CD4-positive, alpha-beta T cell (primary cell): ENCODE data around the gene CDK18. TPM values are rescaled to one million over a fixed set of nuclear protein-coding genes. Genes with fewer than 3 reads are reported as not detected.

Experiments used
- ATAC-seq: fragments of 200-7000 bp; cut with Tn5 transposase; one replicate; pipeline ENCODE4 v1.10.0; 2022; ENCODE audit warnings: mild to moderate bottlenecking; ENCODE audit not compliant: poor library complexity
- CTCF ChIA-PET: fragments of 350-600 bp; sonication (Branson Sonifier 250); formaldehyde crosslinking; loops from one replicate; lab custom pipeline; 2021; ENCODE audit warnings: antibody characterized with exemption, inconsistent platforms; lab: Charles Lee
- POLR2A ChIA-PET: fragments of 350-600 bp; sonication (Branson Sonifier 250); formaldehyde crosslinking; loops from one replicate; lab custom pipeline; 2021; ENCODE audit warnings: antibody characterized with exemption, inconsistent platforms; lab: Charles Lee
- DNase-seq, 14 experiments: peaks; one replicate each; pipeline ENCODE4 v3.0.0-alpha.2; 2013 to 2020; ENCODE audit warnings: mixed read lengths in 2 of 14
- H3K27ac ChIP-seq, 2 donors: one replicate each; pipeline versions ENCODE4 v1.5.1 to v1.7.0; 2013; ENCODE audit warnings: low read length in 2 of 2, low read depth in 1 of 2, mild to moderate bottlenecking in 1 of 2
- H3K27me3 ChIP-seq, 2 experiments: 1 replicate in 1 of 2; 2 replicates in 1 of 2; pipeline versions ENCODE4 v1.6.1 to v1.7.0; 2013; ENCODE audit warnings: low read length in 2 of 2, control low read depth in 1 of 2, mild to moderate bottlenecking in 1 of 2, moderate library complexity in 1 of 2; ENCODE audit not compliant: insufficient read depth in 2 of 2, control insufficient read depth in 1 of 2
- H3K36me3 ChIP-seq: one replicate; pipeline ENCODE4 v1.6.1; 2013; ENCODE audit warnings: low read length, control low read depth; ENCODE audit not compliant: insufficient read depth
- H3K4me1 ChIP-seq: one replicate; pipeline ENCODE4 v1.6.1; 2013; ENCODE audit warnings: low read length, control low read depth; ENCODE audit not compliant: insufficient read depth
- H3K4me3 ChIP-seq: one replicate; pipeline ENCODE4 v1.5.1; 2013; ENCODE audit warnings: mild to moderate bottlenecking, low read length, moderate library complexity
- H3K9me3 ChIP-seq, 2 experiments: 1 replicate in 1 of 2; 2 replicates in 1 of 2; pipeline versions ENCODE4 v1.6.1 to v1.7.0; 2013; ENCODE audit warnings: low read length in 2 of 2, mild to moderate bottlenecking in 2 of 2, control low read depth in 1 of 2, moderate library complexity in 1 of 2; ENCODE audit not compliant: control insufficient read depth in 1 of 2, insufficient read depth in 1 of 2
- H3K27ac Mint-ChIP-seq: one replicate; pipeline ENCODE4 v1.8.0; 2020; ENCODE audit warnings: mixed read lengths
- H3K27me3 Mint-ChIP-seq: one replicate; pipeline ENCODE4 v1.8.0; 2021; ENCODE audit warnings: mixed read lengths
- H3K36me3 Mint-ChIP-seq: one replicate; pipeline ENCODE4 v1.8.0; 2021; ENCODE audit warnings: low read depth, mixed read lengths
- H3K4me1 Mint-ChIP-seq: one replicate; pipeline ENCODE4 v1.8.0; 2021; ENCODE audit warnings: low read depth, mixed read lengths
- H3K4me3 Mint-ChIP-seq: one replicate; pipeline ENCODE4 v1.8.0; 2020; ENCODE audit warnings: mild to moderate bottlenecking, mixed read lengths
- H3K9me3 Mint-ChIP-seq: one replicate; pipeline ENCODE4 v1.8.0; 2020; ENCODE audit warnings: mixed read lengths
- intact Hi-C, 2 experiments: fragments of 100-400 bp; cut with DNase I in 1 of 2; cut with micrococcal nuclease in 1 of 2; formaldehyde crosslinking; loops; one replicate each; pipeline versions ENCODE4 v1.15.1 to v1.9.0; 2023 to 2025; cut with DNase I, micrococcal nuclease
- total RNA-seq, 174 experiments: library from RNA in 2 of 174; stranded (reverse) in 2 of 174; gene quantifications; one replicate each; pipeline ENCODE4 v1.2.3 and lab custom pipeline; 2021 to 2026
- TF ChIP-seq, protein P1 (sequence below): fragments of 200-600 bp; IDR thresholded peaks from one replicate; pipeline ENCODE4 v1.8.0; 2022; ENCODE audit warnings: antibody characterized with exemption, mild to moderate bottlenecking

CDK18 gene
- total RNA-seq, 2 experiments from 2014 or later = 1.6 to 2.7 TPM

DNA sequence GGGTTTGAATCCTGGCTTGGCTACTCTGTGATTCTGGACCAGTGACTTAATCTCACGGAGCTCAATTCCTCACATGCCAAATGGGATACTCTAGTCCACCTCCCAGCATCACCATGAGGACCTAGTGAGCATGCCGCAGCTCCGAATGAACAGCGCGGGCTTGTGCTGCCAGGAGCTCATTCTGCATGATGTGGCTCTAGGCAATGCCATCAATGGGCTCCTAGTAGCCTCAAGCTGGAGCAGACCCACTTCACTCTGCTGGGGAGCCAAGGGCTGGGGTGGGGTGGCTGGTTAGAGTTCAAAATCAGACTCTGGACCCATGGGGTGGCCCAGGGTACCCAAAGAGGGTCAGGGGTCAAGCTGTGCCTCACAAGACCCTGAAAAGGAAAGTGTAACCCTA lies 41.5 kb downstream of the CDK18 start:
- Mint-ChIP-seq H3K9me3 (no peaks in the 10 kb centered on the region), H3K27me3 (peaks cover 79% of the 10 kb centered on the region), H3K4me1 (peaks cover 5% of the 10 kb centered on the region), H3K27ac (no peak overlapping the region), H3K36me3 (no peaks in the 10 kb centered on the region), H3K4me3 (no peak overlapping the region)
- no peaks in the 10 kb centered on the region for H3K9me3 ChIP-seq
- POLR2A ChIA-PET = no interaction called here
- intact Hi-C loops = no loop called here
- H3K27me3 ChIP-seq = peaks cover 17 to 29% of the 10 kb centered on the region in 2 experiments
- CTCF ChIA-PET = interaction anchor here (0.7 kb wide), 1 partner anchor 1279 kb away, joined by 3 read pairs; no protein-coding TSS in a partner anchor
- TF ChIP-seq, protein P1, sequence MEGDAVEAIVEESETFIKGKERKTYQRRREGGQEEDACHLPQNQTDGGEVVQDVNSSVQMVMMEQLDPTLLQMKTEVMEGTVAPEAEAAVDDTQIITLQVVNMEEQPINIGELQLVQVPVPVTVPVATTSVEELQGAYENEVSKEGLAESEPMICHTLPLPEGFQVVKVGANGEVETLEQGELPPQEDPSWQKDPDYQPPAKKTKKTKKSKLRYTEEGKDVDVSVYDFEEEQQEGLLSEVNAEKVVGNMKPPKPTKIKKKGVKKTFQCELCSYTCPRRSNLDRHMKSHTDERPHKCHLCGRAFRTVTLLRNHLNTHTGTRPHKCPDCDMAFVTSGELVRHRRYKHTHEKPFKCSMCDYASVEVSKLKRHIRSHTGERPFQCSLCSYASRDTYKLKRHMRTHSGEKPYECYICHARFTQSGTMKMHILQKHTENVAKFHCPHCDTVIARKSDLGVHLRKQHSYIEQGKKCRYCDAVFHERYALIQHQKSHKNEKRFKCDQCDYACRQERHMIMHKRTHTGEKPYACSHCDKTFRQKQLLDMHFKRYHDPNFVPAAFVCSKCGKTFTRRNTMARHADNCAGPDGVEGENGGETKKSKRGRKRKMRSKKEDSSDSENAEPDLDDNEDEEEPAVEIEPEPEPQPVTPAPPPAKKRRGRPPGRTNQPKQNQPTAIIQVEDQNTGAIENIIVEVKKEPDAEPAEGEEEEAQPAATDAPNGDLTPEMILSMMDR = no peak
- H3K27ac ChIP-seq = no peak overlapping the region
- H3K4me1 ChIP-seq = peaks cover 9% of the 10 kb centered on the region
- H3K4me3 ChIP-seq = no peak overlapping the region
- ATAC-seq (no peak), DNase-seq (peak in 1 of 14 experiments; percentile 27)
- H3K36me3 ChIP-seq = no peaks in the 10 kb centered on the region

DNA sequence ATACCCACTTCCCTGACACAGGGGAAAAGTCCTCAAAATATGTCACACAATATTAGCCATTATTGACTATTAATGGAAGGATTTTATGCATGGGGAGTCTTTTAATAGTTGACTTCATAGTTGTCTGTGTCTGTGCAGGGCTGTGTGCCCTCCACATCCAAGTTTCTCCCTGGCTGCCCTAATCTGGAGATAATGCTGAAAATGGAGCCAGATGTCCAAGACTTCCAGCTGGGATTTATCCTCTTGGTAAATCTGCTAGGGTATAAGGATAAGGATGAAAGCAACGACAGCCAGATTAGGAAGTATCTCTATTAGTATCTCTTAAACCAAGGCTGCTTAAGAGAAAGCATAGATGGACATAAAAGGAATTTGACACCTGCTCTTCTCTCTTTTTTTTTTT lies 42.1 kb downstream of the CDK18 start:
- no peak for ATAC-seq
- intact Hi-C loops = no loop called here

GRCh38 chr1:205547936-205548827 lies 43.7 kb downstream of the CDK18 start:
- Histone ChIP-seq H3K4me3 (no peak overlapping the region), H3K9me3 (no peaks in the 10 kb centered on the region), H3K27ac (no peak overlapping the region), H3K36me3 (no peaks in the 10 kb centered on the region), H3K27me3 (peaks cover 13 to 23% of the 10 kb centered on the region in 2 experiments), H3K4me1 (peaks cover 6% of the 10 kb centered on the region)
- Mint-ChIP-seq H3K36me3 (no peaks in the 10 kb centered on the region), H3K9me3 (no peaks in the 10 kb centered on the region), H3K4me1 (peaks cover 5% of the 10 kb centered on the region), H3K27ac (no peak overlapping the region), H3K27me3 (peaks cover 79% of the 10 kb centered on the region), H3K4me3 (no peak overlapping the region)
- ATAC-seq = no peak
- POLR2A ChIA-PET = interaction anchor here (0.6 kb wide), 1 partner anchor 349 kb away, joined by 3 read pairs; no protein-coding TSS in a partner anchor
- intact Hi-C loops = no loop called here
- TF ChIP-seq, protein P1 = no peak
- peak in 1 of 14 experiments; percentile 19 for DNase-seq
- CTCF ChIA-PET = no interaction called here

More for the DNA sequence above, 42.1 kb downstream of the CDK18 start:
- H3K4me3 ChIP-seq = no peak overlapping the region
- TF ChIP-seq, protein P1 = no peak
- no peaks in the 10 kb centered on the region for H3K9me3 Mint-ChIP-seq
- peaks cover 9% of the 10 kb centered on the region for H3K4me1 ChIP-seq
- no peak overlapping the region for H3K27ac ChIP-seq
- no peaks in the 10 kb centered on the region for H3K36me3 ChIP-seq
- peaks cover 5% of the 10 kb centered on the region for H3K4me1 Mint-ChIP-seq
- ChIA-PET CTCF (interaction anchor here (0.7 kb wide), 1 partner anchor 1280 kb away, joined by 3 read pairs; no protein-coding TSS in a partner anchor), POLR2A (no interaction called here)
- no peak for DNase-seq
- H3K27ac Mint-ChIP-seq = no peak overlapping the region
- no peaks in the 10 kb centered on the region for H3K36me3 Mint-ChIP-seq
- H3K27me3 ChIP-seq = peaks cover 17 to 29% of the 10 kb centered on the region in 2 experiments
- no peaks in the 10 kb centered on the region for H3K9me3 ChIP-seq
- peaks cover 77% of the 10 kb centered on the region for H3K27me3 Mint-ChIP-seq
- H3K4me3 Mint-ChIP-seq = no peak overlapping the region
